NCI-H2029 (cell line): ENCODE data around the gene SLC16A1.
"Not testable (repeated sequence)": the region's sequence is repeated elsewhere in the genome, so short reads cannot be mapped to it uniquely, and the experiment has no call there.

Experiments
- DNase-seq: peaks from one replicate; lab custom pipeline; 2025; lab: John Stamatoyannopoulos, UW

Gene SLC16A1

GRCh38 chr1:112964347-112964746, 8.4 kb upstream of the SLC16A1 start:
- no peak for DNase-seq

DNA sequence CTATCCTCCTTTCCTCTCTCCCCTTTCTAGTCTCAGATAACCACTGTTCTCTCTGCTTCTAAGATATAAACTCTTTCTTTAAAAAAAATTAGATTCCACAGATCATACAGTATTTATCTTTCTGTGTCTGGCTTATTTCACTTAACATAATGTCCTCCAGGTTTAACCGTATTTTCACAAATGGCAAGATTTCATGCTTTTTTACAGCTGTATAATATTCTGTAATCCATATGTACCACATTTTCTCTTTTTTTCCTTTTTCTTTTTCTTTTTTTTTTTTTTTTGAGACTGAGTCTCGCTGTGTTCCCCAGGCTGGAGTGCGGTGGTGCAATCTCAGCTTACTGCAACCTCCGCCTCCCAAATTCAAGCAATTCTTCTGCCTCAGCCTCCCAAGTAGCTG, 5.1 kb upstream of the SLC16A1 start:
- no peak for DNase-seq

DNA sequence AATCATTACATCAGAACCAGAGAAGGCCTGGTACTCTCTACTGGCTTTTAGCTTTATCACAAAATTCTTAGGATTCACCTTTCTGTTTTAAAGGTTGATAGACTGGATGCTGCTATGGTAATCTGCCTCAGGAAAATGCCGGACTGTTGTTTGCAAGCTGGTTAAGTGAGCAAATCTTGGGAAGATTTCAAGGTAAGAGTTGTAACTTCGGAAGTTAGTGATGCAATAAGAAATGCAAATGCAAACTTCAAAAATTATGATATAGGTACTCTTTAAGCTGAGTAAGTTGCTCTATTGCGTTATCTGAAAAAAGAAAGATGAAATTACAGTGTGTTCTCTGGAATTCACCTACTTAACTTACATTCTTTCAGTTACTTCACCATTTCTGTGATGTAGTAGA, 4.4 kb upstream of the SLC16A1 start:
- no peak for DNase-seq

DNA sequence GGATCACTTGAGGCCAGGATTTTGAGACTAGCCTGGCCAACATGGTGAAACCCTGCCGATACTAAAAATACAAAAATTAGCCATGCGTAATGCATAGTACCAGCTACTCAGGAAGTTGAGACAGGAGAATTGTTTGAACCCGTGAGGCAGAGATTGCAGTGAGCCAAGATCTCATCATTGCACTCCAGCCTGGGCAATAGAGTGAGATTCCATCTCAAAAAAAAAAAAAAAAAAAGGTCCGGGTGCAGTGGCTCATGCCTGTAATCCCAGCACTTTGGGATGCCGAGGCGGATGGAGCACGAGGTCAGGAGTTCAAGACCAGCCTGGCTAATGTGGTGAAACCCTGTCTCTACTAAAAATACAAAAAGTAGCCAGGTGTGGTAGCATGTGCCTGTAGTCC, 2.2 kb upstream of the SLC16A1 start:
- not testable (repeated sequence) for DNase-seq

- peak; percentile 31 for DNase-seq
These were observed 1.3 kb upstream of the SLC16A1 start for GRCh38 chr1:112957133-112957812.

- DNase-seq: no peak
These were observed 642 bp upstream of the SLC16A1 start for GRCh38 chr1:112956544-112957132.

GRCh38 chr1:112954945-112955772, 837 bp downstream of the SLC16A1 start:
- DNase-seq: no peak

DNA sequence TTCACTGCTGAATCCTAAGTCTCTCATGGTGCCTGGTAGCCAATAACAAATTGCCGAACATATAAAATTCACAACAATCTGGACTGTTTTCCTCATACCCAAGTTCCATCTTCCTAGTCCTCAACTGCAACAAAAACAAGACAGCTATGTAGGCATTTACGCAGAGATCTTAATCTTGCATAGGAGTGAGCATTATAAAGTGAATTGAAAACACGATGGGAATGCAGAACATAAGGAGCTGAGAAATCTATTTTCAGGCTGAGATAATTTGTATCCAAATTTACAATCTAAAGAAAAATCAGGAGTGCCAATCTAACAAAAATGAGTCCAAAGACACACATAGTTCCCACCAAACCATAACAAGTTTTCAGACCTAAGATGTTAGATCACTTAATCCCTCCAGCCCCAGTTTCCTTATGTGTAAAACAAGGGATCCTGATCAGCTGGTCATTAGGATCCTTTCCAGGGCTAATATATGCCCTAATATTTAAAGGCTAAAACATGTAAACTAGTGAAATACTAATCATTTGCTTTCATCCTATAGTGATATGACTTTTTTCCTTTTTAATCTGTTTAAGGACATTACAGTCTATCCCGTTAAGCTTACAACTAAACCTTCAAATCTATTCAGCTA, 1.9 kb downstream of the SLC16A1 start:
- no peak for DNase-seq

DNA sequence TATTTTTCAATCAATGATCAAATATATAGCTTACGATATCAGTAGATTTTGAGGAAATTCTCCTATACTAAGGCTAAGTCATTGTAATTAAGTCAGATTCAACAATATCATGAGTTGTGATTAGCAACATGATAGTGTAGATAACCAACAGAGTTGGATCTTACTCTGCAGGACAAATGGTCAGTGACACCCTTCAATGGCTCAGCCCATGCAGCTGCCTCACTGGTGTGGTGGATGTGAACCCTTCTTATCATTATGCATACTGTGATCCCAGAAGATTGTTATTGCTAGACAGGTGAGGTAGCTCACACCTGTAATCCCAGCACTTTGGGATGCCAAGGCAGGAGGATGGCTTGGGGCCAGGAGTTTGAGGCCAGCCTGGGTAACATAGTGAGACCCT, 5.6 kb downstream of the SLC16A1 start:
- no peak for DNase-seq

DNA sequence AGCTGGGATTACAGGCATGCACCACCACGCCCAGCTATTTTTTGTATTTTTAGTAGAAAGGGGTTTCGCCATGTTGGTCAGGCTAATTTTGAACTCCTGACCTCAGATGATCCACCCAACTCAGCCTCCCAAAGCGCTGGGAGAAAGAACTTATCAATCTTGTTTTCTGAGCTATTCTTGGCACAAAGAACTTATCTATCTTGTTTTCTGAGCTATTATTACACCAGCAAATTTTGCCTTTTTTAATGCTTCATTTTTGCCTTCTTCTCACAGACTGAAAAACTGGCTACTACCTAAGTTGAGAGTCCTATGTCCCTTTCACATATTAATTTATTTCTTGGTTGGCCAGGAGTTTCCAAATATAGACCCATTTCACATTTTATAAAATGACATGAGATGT, 9.3 kb downstream of the SLC16A1 start:
- DNase-seq: no peak

GRCh38 chr1:112939810-112940209, 16.2 kb downstream of the SLC16A1 start:
- no peak for DNase-seq

- no peak for DNase-seq
These were observed 17.8 kb downstream of the SLC16A1 start for GRCh38 chr1:112938210-112938609.

- no peak for DNase-seq
These were observed 18.5 kb downstream of the SLC16A1 start for GRCh38 chr1:112937495-112937894.

- no peak for DNase-seq
These were observed 18.9 kb downstream of the SLC16A1 start for GRCh38 chr1:112937070-112937469.

- DNase-seq: no peak
These were observed 20.4 kb downstream of the SLC16A1 start for GRCh38 chr1:112935461-112936111.

GRCh38 chr1:112934577-112934976, 21.4 kb downstream of the SLC16A1 start:
- DNase-seq: no peak

DNA sequence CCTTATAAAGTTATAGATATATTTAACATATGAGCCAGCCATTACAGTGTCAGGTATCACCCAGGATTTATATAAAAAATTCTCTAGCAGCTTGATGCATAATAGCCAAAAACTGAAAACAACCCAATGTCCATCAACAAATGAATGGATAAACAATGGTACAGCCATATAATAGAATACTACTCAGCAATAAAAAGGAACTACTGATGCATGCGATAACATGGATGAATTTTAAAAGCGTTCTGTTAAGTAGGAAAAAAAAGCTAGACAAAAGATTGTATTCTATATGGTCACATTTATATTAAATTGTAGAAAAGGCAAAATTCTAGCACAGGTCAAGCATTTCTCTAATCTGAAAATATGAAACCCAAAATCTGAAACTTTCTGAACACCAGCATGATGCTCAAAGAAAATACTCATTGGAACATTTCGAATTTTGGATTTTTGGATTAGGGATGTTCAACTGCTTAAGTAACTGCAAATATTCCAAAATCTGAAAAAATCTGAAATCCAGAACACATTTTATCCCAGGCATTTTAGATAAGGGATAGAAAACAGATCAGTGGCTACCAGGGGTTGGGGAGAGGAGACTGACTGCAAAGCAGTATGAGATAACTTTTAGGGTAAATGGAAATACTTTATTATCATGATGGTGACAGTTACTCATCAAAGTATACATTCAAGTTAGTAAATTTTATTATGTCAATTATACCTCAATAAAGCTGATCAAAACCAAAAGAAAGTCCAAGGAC, 22.0 kb downstream of the SLC16A1 start:
- DNase-seq: no peak

DNA sequence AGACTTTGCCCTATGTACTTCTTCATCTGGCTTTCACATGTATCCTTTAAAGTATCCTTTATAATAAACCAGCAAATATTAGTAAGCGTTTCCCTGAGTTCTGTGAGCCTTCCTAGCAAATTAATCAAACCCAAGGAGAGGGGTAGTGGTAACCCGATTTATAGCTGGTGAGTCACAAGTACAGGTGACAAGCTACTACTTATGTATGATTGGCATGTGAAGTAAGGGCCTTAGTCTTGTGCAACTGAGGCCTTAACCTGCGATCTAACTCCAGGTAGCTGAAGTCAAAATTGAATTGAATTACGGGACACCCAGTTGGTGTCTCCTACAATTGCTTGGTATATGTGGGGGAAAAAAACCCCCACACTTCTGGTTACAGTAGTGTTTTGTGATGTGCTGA, 26.0 kb downstream of the SLC16A1 start:
- DNase-seq: no peak

DNA sequence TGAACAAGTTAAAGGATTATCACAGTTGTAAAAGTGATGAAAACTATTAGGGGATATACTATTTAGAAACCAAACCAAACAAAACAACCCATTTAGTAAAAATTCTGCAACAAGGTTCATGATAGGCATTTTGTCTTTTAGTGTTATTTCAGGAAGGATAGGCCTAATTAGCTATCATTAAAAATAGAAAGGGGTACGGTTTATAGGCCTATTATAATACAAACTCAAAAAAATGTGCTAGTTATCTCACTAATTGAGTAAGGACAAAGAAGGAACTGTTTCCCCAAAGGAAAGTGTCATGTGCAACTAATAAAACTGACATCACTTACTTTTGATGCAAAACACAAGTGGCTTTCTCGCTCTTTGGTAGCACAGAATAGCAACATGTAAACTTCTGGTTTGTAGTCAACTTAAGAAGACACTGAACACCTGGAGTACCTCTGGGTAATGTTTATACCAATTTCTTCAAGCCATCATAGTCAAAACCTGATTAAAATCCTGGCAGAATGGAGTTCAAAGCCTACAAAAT, 28.5 kb downstream of the SLC16A1 start:
- DNase-seq: no peak

DNA sequence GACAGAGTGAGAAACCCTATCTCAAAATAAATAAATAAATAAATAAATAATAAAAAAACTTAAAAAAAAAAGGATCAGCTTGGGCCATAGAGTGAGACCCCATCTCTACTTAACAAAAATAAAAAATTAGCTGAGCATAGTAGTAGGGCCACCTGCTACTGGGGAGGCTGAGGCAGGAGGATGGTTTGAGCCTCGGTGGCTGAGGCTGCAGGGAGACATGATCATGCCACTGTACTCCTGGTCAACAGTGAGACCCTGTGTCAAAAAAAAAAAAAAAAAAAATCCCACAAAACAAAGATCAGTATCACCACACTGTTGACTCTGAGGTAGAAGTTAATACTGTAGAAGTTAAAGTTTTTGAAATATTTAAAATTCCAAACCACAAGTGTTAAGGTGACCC, 29.1 kb downstream of the SLC16A1 start:
- no peak for DNase-seq

DNA sequence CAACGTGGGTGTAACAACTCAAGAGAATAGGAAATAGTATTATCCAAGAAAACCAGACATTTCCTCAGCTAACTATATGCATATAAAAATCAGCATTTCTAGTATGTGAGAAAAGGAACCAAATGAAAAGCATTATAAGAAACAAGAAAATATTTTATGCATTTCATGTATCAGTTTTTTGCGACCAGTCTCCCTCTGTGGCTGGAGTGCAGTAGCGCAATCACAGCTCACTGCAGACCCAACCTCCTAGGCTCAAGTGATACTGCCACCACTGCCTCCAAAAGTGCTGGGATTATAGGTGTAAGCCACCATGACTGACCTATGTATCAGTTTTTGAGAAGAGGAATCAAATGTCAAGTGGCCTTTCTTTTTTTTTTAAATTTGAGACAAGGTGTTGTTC, 31.0 kb downstream of the SLC16A1 start:
- DNase-seq: no peak
